Measurements from ENCODE around the gene SYCN.

Gene SYCN

GRCh38 chr19:39154629-39155100 is 49.4 kb downstream of the SYCN start:
- no peak for TF ChIP-seq CTCF (IDR thresholded peaks at IDR 0.05; ENCODE audit: control insufficient read depth, extremely low read depth, insufficient read depth)
- DNase-seq (ENCODE audit: low read depth) = peak; percentile 90
- H3K4me3 ChIP-seq (ENCODE audit: low read depth, low read length) = peak overlapping the region; percentile 69

- no peak for DNase-seq (ENCODE audit: low read depth)
- peak overlapping the region; percentile 21; the same call in 1 of the 2 replicates for H3K4me3 ChIP-seq (ENCODE audit: low read depth, low read length)
- no peak for TF ChIP-seq CTCF (IDR thresholded peaks at IDR 0.05; ENCODE audit: control insufficient read depth, extremely low read depth, insufficient read depth)
Observed at GRCh38 chr19:39154100-39154628, 49.9 kb downstream of the SYCN start.
